NCI-H1930 (cell line): Measurements from ENCODE around the gene BASP1.
"Not testable (repeated sequence)": the region's sequence is repeated elsewhere in the genome, so short reads cannot be mapped to it uniquely, and the experiment has no call there.

Source experiments
- DNase-seq, 2 experiments: peaks; one replicate each; lab custom pipeline; 2025; lab: John Stamatoyannopoulos, UW

BASP1 gene

GRCh38 chr5:17256171-17256570 is 38.7 kb downstream of the BASP1 start:
- no peak for DNase-seq

- no peak for DNase-seq
Observed at GRCh38 chr5:17256839-17257238, 39.4 kb downstream of the BASP1 start.

GRCh38 chr5:17257705-17258273 is 40.4 kb downstream of the BASP1 start:
- DNase-seq = no peak

- no peak for DNase-seq
Observed at GRCh38 chr5:17258431-17258830, 41.0 kb downstream of the BASP1 start.

- DNase-seq = not testable (repeated sequence)
Observed at GRCh38 chr5:17259012-17259411, 41.6 kb downstream of the BASP1 start.

GRCh38 chr5:17259630-17260257 is 42.3 kb downstream of the BASP1 start:
- DNase-seq = peak; percentile 35 to 50

GRCh38 chr5:17260549-17260948 is 43.1 kb downstream of the BASP1 start:
- peak in 1 of 2 experiments; percentile 30 for DNase-seq

GRCh38 chr5:17261075-17261474 is 43.6 kb downstream of the BASP1 start:
- DNase-seq = no peak

GRCh38 chr5:17265041-17265440 is 47.6 kb downstream of the BASP1 start:
- no peak for DNase-seq

- DNase-seq = no peak
Observed at GRCh38 chr5:17267106-17267505, 49.7 kb downstream of the BASP1 start.

GRCh38 chr5:17269201-17269600 is 51.8 kb downstream of the BASP1 start:
- DNase-seq = no peak

GRCh38 chr5:17272111-17272510 is 54.7 kb downstream of the BASP1 start:
- no peak for DNase-seq

- no peak for DNase-seq
Observed at GRCh38 chr5:17275289-17276158, 58.1 kb downstream of the BASP1 start.

GRCh38 chr5:17276445-17276844 is 59.0 kb downstream of the BASP1 start:
- DNase-seq = no peak

GRCh38 chr5:17277907-17278306 is 60.5 kb downstream of the BASP1 start:
- DNase-seq = no peak

GRCh38 chr5:17278931-17279330 is 61.5 kb downstream of the BASP1 start:
- no peak for DNase-seq

- DNase-seq = no peak
Observed at GRCh38 chr5:17279487-17279886, 62.1 kb downstream of the BASP1 start.

- DNase-seq = no peak
Observed at GRCh38 chr5:17282283-17283120, 65.1 kb downstream of the BASP1 start.

- no peak for DNase-seq
Observed at GRCh38 chr5:17283121-17283415, 65.6 kb downstream of the BASP1 start.

GRCh38 chr5:17287501-17288155 is 70.2 kb downstream of the BASP1 start:
- no peak for DNase-seq

GRCh38 chr5:17288570-17288969 is 71.1 kb downstream of the BASP1 start:
- DNase-seq = no peak
